H1 (cell line): ENCODE results near the gene DOCK3. TPM values are rescaled to one million over a fixed set of nuclear protein-coding genes. Genes with fewer than 3 reads are reported as not detected.

Source experiments
- GTF2F1 ChIP-seq: IDR thresholded peaks from 2 replicates; pipeline ENCODE4 v1.6.1; 2012; ENCODE audit warnings: low read depth, low read length, improper control_type of control experiment, borderline replicate concordance
- PHF8 ChIP-seq: fragments of 200-600 bp; sonication (generic); conservative IDR thresholded peaks from 2 replicates; pipeline ENCODE4 v1.7.1; 2012; ENCODE audit warnings: low read depth, mild to moderate bottlenecking, inconsistent platforms, low read length, moderate library complexity
- POU5F1 ChIP-seq: IDR thresholded peaks from 2 replicates; pipeline ENCODE4 v1.6.1; 2011; ENCODE audit warnings: low read depth, mild to moderate bottlenecking, low read length, moderate library complexity
- RBBP5 ChIP-seq: IDR thresholded peaks from 2 replicates; pipeline ENCODE4 v1.7.1; 2012; ENCODE audit warnings: low read depth, mild to moderate bottlenecking, inconsistent platforms, low read length, moderate library complexity, borderline replicate concordance
- RFX5 ChIP-seq: IDR thresholded peaks from 2 replicates; pipeline ENCODE4 v1.6.1; 2011; ENCODE audit warnings: low read depth, low read length, improper control_type of control experiment, borderline replicate concordance
- RNF2 ChIP-seq: fragments of 200-900, 300-1000 bp; sonication (generic); IDR thresholded peaks from 2 replicates; pipeline ENCODE4 v1.7.1; 2016; ENCODE audit warnings: borderline replicate concordance, low read depth, mild to moderate bottlenecking, antibody characterized with exemption, low read length; ENCODE audit not compliant: poor library complexity, severe bottlenecking; ENCODE audit errors: missing control alignments
- TAF7 ChIP-seq: optimal IDR thresholded peaks from 2 replicates; pipeline ENCODE3; 2011; ENCODE audit warnings: low read depth, mild to moderate bottlenecking, inconsistent platforms, low read length, moderate library complexity, borderline replicate concordance
- polyA plus RNA-seq, 7 experiments: library from polyadenylated mRNA; depleted of rRNA in 3 of 7; stranded (reverse) in 5 of 7; unstranded in 2 of 7; fragments of >200 nt in 5 of 7; fragments of 200-250 nt in 2 of 7; gene quantifications; 1 replicate in 5 of 7; 2 replicates in 1 of 7; 4 replicates in 1 of 7; pipeline versions ENCODE4 v1.2.1 to v1.2.3, GENCODE V29; 2011 to 2013; ENCODE audit warnings: missing spikeins in 2 of 7, mixed read lengths in 2 of 7
- total RNA-seq: library from RNA; stranded (reverse); fragmentation: NEBNext Ultra II Directional; extraction: Animal tissue kit (Norgen Biotek cat#: 25700); gene quantifications from 2 replicates; pipeline ENCODE4 v1.2.1, GENCODE V29; 2021

Gene DOCK3
- total and polyA plus RNA-seq, 2 of the 8 experiments (the other 6 are each of a cell fraction or from before 2014, with no cell fraction given), result 2.7 to 5.0 TPM

GRCh38 chr3:51390246-51391074 lies 715.7 kb downstream of the DOCK3 start (continued):
- TF ChIP-seq PHF8 (no peak), POU5F1 (no peak), RBBP5 (no peak), GTF2F1 (no peak), RFX5 (no peak), TAF7 (no peak), RNF2 (no peak)
